Glutamatergic neuron (in vitro differentiated cells): ENCODE results near the gene PYGB. TPM values are rescaled to one million over a fixed set of nuclear protein-coding genes. Genes with fewer than 3 reads are reported as not detected.
"Not testable (repeated sequence)": the region's sequence is repeated elsewhere in the genome, so short reads cannot be mapped to it uniquely, and the experiment has no call there.

Source experiments
- DNase-seq: peaks from one replicate; pipeline ENCODE4 v3.0.0; 2022
- H3K27ac Mint-ChIP-seq: one replicate; pipeline ENCODE4 v1.8.0; 2020; ENCODE audit warnings: mild to moderate bottlenecking, mixed read lengths, inconsistent platforms; ENCODE audit not compliant: unreplicated experiment
- H3K27me3 Mint-ChIP-seq: one replicate; pipeline ENCODE4 v1.8.0; 2020; ENCODE audit warnings: mild to moderate bottlenecking, moderate library complexity, mixed read lengths, inconsistent platforms; ENCODE audit not compliant: unreplicated experiment
- H3K36me3 Mint-ChIP-seq: one replicate; pipeline ENCODE4 v1.8.0; 2020; ENCODE audit warnings: mild to moderate bottlenecking, mixed read lengths, inconsistent platforms; ENCODE audit not compliant: unreplicated experiment
- H3K4me1 Mint-ChIP-seq: one replicate; pipeline ENCODE4 v1.8.0; 2020; ENCODE audit warnings: mild to moderate bottlenecking, low read depth, mixed read lengths, inconsistent platforms; ENCODE audit not compliant: unreplicated experiment
- H3K4me3 Mint-ChIP-seq: one replicate; pipeline ENCODE4 v1.8.0; 2020; ENCODE audit warnings: mild to moderate bottlenecking, mixed read lengths, inconsistent platforms; ENCODE audit not compliant: unreplicated experiment
- H3K9me3 Mint-ChIP-seq: one replicate; pipeline ENCODE4 v1.8.0; 2020; ENCODE audit warnings: mild to moderate bottlenecking, moderate library complexity, mixed read lengths, inconsistent platforms; ENCODE audit not compliant: unreplicated experiment
- CTCF ChIP-seq: fragments of 200-600 bp; sonication (generic); IDR thresholded peaks from one replicate; pipeline ENCODE4 v1.5.0; 2021; ENCODE audit not compliant: partially characterized antibody, unreplicated experiment
- total RNA-seq: library from RNA; stranded (reverse); fragmentation: NEBNext Ultra II Directional; extraction: Animal tissue kit (Norgen Biotek cat#: 25700); gene quantifications from one replicate; pipeline ENCODE4 v1.2.1, GENCODE V29; 2021; ENCODE audit not compliant: unreplicated experiment

The PYGB gene
- total RNA-seq, 1 donor from 2014 or later = 295 TPM

- Mint-ChIP-seq H3K36me3 (no peaks in the 10 kb centered on the region), H3K9me3 (peaks cover 3% of the 10 kb centered on the region), H3K27me3 (peaks cover 12% of the 10 kb centered on the region), H3K4me3 (no peak overlapping the region), H3K27ac (no peak overlapping the region), H3K4me1 (peaks cover 25% of the 10 kb centered on the region)
- no peak for DNase-seq
- TF ChIP-seq CTCF = no peak
Observed at GRCh38 chr20:25230166-25230831, 17.6 kb upstream of the PYGB start.

GRCh38 chr20:25233016-25233772 lies 14.7 kb upstream of the PYGB start:
- no peak for TF ChIP-seq CTCF
- H3K36me3 Mint-ChIP-seq = no peaks in the 10 kb centered on the region
- no peak for DNase-seq
- H3K4me1 Mint-ChIP-seq = peaks cover 25% of the 10 kb centered on the region
- H3K9me3 Mint-ChIP-seq = peaks cover 13% of the 10 kb centered on the region
- H3K27ac Mint-ChIP-seq = no peak overlapping the region
- peaks cover 7% of the 10 kb centered on the region for H3K27me3 Mint-ChIP-seq
- no peak overlapping the region for H3K4me3 Mint-ChIP-seq

- Mint-ChIP-seq H3K27ac (peak overlapping the region; percentile 77), H3K9me3 (peaks cover 15% of the 10 kb centered on the region)
Observed at GRCh38 chr20:25234009-25234849, 13.7 kb upstream of the PYGB start.

GRCh38 chr20:25236450-25237304 lies 11.2 kb upstream of the PYGB start:
- DNase-seq = no peak
- Mint-ChIP-seq H3K4me1 (peaks cover 46% of the 10 kb centered on the region), H3K27me3 (peaks cover 10% of the 10 kb centered on the region), H3K9me3 (peaks cover 21% of the 10 kb centered on the region), H3K27ac (no peak overlapping the region), H3K36me3 (no peaks in the 10 kb centered on the region), H3K4me3 (no peak overlapping the region)
- TF ChIP-seq CTCF = no peak

More at GRCh38 chr20:25234009-25234849, 13.7 kb upstream of the PYGB start:
- H3K4me3 Mint-ChIP-seq = peak overlapping the region; percentile 46
- DNase-seq, H3K36me3 Mint-ChIP-seq, H3K27me3 Mint-ChIP-seq: not testable (repeated sequence)
- peaks cover 34% of the 10 kb centered on the region for H3K4me1 Mint-ChIP-seq
